Colonic mucosa (tissue), 4 donors: Measurements from ENCODE around the gene SYT12. TPM values are rescaled to one million over a fixed set of nuclear protein-coding genes. Genes with fewer than 3 reads are reported as not detected.

Source experiments
- DNase-seq: peaks from one replicate; pipeline ENCODE4 v3.0.0-alpha.2; 2020
- H3K27ac ChIP-seq: fragments of 200-600 bp; one replicate; pipeline ENCODE4 v1.8.0; 2021
- H3K27me3 ChIP-seq: fragments of 200-600 bp; one replicate; pipeline ENCODE4 v1.8.0; 2021
- H3K36me3 ChIP-seq: fragments of 200-600 bp; one replicate; pipeline ENCODE4 v1.8.0; 2021
- H3K4me1 ChIP-seq: fragments of 200-600 bp; one replicate; pipeline ENCODE4 v1.8.0; 2021; ENCODE audit warnings: mild to moderate bottlenecking
- H3K4me3 ChIP-seq: fragments of 200-600 bp; one replicate; pipeline ENCODE4 v1.8.0; 2021
- H3K9ac ChIP-seq, 2 donors: one replicate each; pipeline ENCODE4 v1.7.0; 2013; ENCODE audit warnings: control low read depth in 2 of 2, low read depth in 2 of 2, low read length in 2 of 2
- H3K9me3 ChIP-seq: fragments of 200-600 bp; one replicate; pipeline ENCODE4 v1.8.0; 2021
- CTCF ChIP-seq: fragments of 200-600 bp; IDR thresholded peaks from one replicate; pipeline ENCODE4 v1.8.0; 2022; ENCODE audit warnings: antibody characterized with exemption, mild to moderate bottlenecking
- intact Hi-C: fragments of 100-400 bp; cut with DNase I; formaldehyde crosslinking; loops from one replicate; pipeline ENCODE4 v1.14.1; 2022
- total RNA-seq, 2 donors: library from RNA; stranded (reverse); fragmentation: NEBNext Ultra II Directional in 1 of 2; extraction: Animal tissue kit (Norgen Biotek cat#: 25700) in 1 of 2; gene quantifications; one replicate each; pipeline ENCODE4 v1.2.1, GENCODE V29; 2021
- donor health status: healthy.
- donor health status: DM: no; HTN: no; CAD: no.
- donor health status: DM: no; HTN: no; CAD: no.

SYT12 gene
- total RNA-seq, 2 donors from 2014 or later, result 0.29 to 3.4 TPM

GRCh38 chr11:66976925-66977324, 46.0 kb upstream of the SYT12 start:
- Histone ChIP-seq H3K9me3 (no peaks in the 10 kb centered on the region), H3K27me3 (no peaks in the 10 kb centered on the region), H3K4me1 (peaks cover 4% of the 10 kb centered on the region), H3K36me3 (no peaks in the 10 kb centered on the region), H3K4me3 (no peak overlapping the region), H3K9ac (no peak overlapping the region), H3K27ac (no peak overlapping the region)
- TF ChIP-seq CTCF, result no peak
- no peak for DNase-seq
- intact Hi-C loops, result no loop called here

- no peak overlapping the region for H3K4me3 ChIP-seq
- no peak for TF ChIP-seq CTCF
- no peak overlapping the region for H3K27ac ChIP-seq
- no peaks in the 10 kb centered on the region for H3K9me3 ChIP-seq
- no peak overlapping the region for H3K9ac ChIP-seq
- H3K36me3 ChIP-seq, result no peaks in the 10 kb centered on the region
- no peaks in the 10 kb centered on the region for H3K27me3 ChIP-seq
- peaks cover 9% of the 10 kb centered on the region for H3K4me1 ChIP-seq
- DNase-seq, result no peak
- intact Hi-C loops, result no loop called here
These were observed 44.7 kb upstream of the SYT12 start for GRCh38 chr11:66978229-66978628.

GRCh38 chr11:66978717-66979116, 44.2 kb upstream of the SYT12 start:
- Histone ChIP-seq H3K9me3 (no peaks in the 10 kb centered on the region), H3K27ac (no peak overlapping the region), H3K9ac (no peak overlapping the region), H3K36me3 (no peaks in the 10 kb centered on the region), H3K27me3 (no peaks in the 10 kb centered on the region), H3K4me1 (peaks cover 9% of the 10 kb centered on the region), H3K4me3 (no peak overlapping the region)
- no peak for DNase-seq
- TF ChIP-seq CTCF, result no peak
- intact Hi-C loops, result no loop called here

GRCh38 chr11:66979336-66979980, 43.5 kb upstream of the SYT12 start:
- Histone ChIP-seq H3K27ac (no peak overlapping the region), H3K9ac (no peak overlapping the region), H3K36me3 (no peaks in the 10 kb centered on the region), H3K4me1 (peaks cover 9% of the 10 kb centered on the region), H3K9me3 (no peaks in the 10 kb centered on the region), H3K27me3 (no peaks in the 10 kb centered on the region), H3K4me3 (no peak overlapping the region)
- DNase-seq, result no peak
- intact Hi-C loops, result no loop called here
- TF ChIP-seq CTCF, result no peak

- no peaks in the 10 kb centered on the region for H3K36me3 ChIP-seq
- no peak for TF ChIP-seq CTCF
- peaks cover 9% of the 10 kb centered on the region for H3K4me1 ChIP-seq
- intact Hi-C loops, result no loop called here
- H3K9me3 ChIP-seq, result no peaks in the 10 kb centered on the region
- H3K4me3 ChIP-seq, result no peak overlapping the region
- H3K27ac ChIP-seq, result no peak overlapping the region
- peak; percentile 97 for DNase-seq
- H3K9ac ChIP-seq, result no peak overlapping the region
- no peaks in the 10 kb centered on the region for H3K27me3 ChIP-seq
These were observed 40.9 kb upstream of the SYT12 start for GRCh38 chr11:66981976-66982578.
